ELR (cell line): Measurements from ENCODE around the gene LZTR1.
"Not testable (repeated sequence)": the region's sequence is repeated elsewhere in the genome, so short reads cannot be mapped to it uniquely, and the experiment has no call there.

Experiments used
- DNase-seq: peaks from one replicate; pipeline ENCODE4 v3.0.0-alpha.2; 2015; ENCODE audit warnings: low read depth

The LZTR1 gene

GRCh38 chr22:20981787-20982562 is at the start of gene LZTR1:
Gene LZTR1, plus strand, starts transcription at chr22:20982297. Its CDS starts 75 bp downstream, at chr22:20982372.
- DNase-seq: peak; percentile 88

- no peak for DNase-seq
Measured at GRCh38 chr22:20933910-20934309, 48.2 kb upstream of the LZTR1 start.

GRCh38 chr22:20935049-20935448 is 47.0 kb upstream of the LZTR1 start:
- not testable (repeated sequence) for DNase-seq

GRCh38 chr22:20935780-20936539 is 46.1 kb upstream of the LZTR1 start:
- not testable (repeated sequence) for DNase-seq

GRCh38 chr22:20937031-20937793 is 44.9 kb upstream of the LZTR1 start:
- DNase-seq: no peak

GRCh38 chr22:20937794-20938671 is 44.1 kb upstream of the LZTR1 start:
- DNase-seq: no peak

- not testable (repeated sequence) for DNase-seq
Measured at GRCh38 chr22:20939457-20940185, 42.5 kb upstream of the LZTR1 start.

GRCh38 chr22:20940186-20940651 is 41.9 kb upstream of the LZTR1 start:
- no peak for DNase-seq

GRCh38 chr22:20940904-20941385 is 41.2 kb upstream of the LZTR1 start:
- DNase-seq: no peak

GRCh38 chr22:20942203-20942902 is 39.7 kb upstream of the LZTR1 start:
- not testable (repeated sequence) for DNase-seq

- DNase-seq: no peak
Measured at GRCh38 chr22:20943104-20943933, 38.8 kb upstream of the LZTR1 start.

GRCh38 chr22:20944042-20944441 is 38.1 kb upstream of the LZTR1 start:
- DNase-seq: no peak

- DNase-seq: no peak
Measured at GRCh38 chr22:20945578-20945934, 36.5 kb upstream of the LZTR1 start.

- DNase-seq: peak; percentile 67
Measured at GRCh38 chr22:20946080-20946986, 35.8 kb upstream of the LZTR1 start.

- DNase-seq: no peak
Measured at GRCh38 chr22:20946991-20947390, 35.1 kb upstream of the LZTR1 start.

- DNase-seq: no peak
Measured at GRCh38 chr22:20948450-20948849, 33.6 kb upstream of the LZTR1 start.

GRCh38 chr22:20948989-20949388 is 33.1 kb upstream of the LZTR1 start:
- no peak for DNase-seq

GRCh38 chr22:20949698-20950183 is 32.4 kb upstream of the LZTR1 start:
- no peak for DNase-seq
